Activated CD4-positive, alpha-beta T cell treated with anti-CD3 and anti-CD28 coated beads, Interleukin-2, amount 50 U/mL, for 48 hours (primary cell): ENCODE results near the gene NANS.
"Not testable (repeated sequence)": the region's sequence is repeated elsewhere in the genome, so short reads cannot be mapped to it uniquely, and the experiment has no call there.

Experiments used
- DNase-seq, 2 experiments: peaks; one replicate each; pipeline ENCODE4 v3.0.0-alpha.2; 2020

Gene NANS

DNA sequence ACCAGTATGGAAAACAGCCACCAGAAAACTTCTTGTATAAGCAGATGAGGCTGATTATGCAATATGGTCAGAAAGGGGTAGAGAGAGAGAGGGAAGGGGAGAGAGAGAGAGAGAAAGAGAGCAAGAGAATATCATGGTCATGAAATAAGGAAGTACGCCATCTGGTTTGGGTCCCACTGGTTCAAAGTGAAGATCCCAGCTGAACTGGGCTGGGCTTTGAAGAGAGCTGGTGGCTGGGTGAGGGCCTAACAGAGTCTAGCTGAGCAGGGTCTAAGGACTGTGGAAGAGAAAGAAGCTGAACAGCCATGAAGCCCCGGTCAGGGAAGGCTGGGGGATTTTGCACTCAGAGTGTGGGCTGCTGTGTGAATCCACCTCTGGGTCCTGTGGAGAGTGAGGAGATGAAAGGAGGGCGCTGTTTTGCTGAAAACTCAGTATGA lies 47.9 kb downstream of the NANS start:
- DNase-seq = no peak

- DNase-seq = no peak
These were observed 48.5 kb downstream of the NANS start for GRCh38 chr9:98105006-98105405.

DNA sequence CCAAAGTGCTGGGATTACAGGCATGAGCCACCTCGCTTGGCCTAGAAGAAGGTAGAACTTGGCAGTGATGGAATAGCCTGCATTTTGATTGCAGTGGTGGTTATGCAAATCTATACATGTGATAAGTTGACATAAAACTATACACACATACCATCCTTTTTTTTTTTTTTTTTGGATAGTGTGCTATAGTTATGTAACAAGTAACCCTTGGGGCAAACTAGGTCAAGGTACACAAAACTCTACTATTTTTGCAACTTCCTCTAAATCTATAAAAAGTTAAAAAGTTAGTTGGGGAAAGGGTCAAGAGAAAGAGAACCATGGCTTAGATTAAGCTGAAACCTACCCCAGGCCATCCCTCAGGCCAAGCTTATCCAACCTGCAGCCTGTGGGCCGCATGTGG lies 51.4 kb downstream of the NANS start:
- DNase-seq = no peak

- no peak for DNase-seq
These were observed 52.0 kb downstream of the NANS start for GRCh38 chr9:98108531-98109031.

DNA sequence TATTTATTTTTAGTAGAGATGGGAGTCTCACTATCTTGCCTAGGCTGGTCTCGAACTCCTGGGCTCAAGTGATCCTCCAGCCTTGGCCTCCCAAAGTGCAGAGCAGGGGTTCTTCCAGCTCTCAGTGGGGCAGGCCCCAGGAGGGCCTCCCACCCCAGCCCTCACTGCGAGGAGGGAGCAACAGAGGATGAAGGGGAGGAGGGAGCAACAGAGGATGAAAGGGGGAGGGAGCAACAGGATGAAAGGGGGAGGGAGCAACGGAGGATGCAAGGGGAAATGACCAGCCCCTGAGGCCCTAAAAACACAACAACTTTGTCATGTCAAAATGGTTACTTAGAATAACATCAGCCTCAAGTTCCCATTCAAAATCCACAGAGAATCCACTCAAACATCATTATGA lies 52.5 kb downstream of the NANS start:
- no peak for DNase-seq

GRCh38 chr9:98117097-98117496 lies 60.6 kb downstream of the NANS start:
- not testable (repeated sequence) for DNase-seq

DNA sequence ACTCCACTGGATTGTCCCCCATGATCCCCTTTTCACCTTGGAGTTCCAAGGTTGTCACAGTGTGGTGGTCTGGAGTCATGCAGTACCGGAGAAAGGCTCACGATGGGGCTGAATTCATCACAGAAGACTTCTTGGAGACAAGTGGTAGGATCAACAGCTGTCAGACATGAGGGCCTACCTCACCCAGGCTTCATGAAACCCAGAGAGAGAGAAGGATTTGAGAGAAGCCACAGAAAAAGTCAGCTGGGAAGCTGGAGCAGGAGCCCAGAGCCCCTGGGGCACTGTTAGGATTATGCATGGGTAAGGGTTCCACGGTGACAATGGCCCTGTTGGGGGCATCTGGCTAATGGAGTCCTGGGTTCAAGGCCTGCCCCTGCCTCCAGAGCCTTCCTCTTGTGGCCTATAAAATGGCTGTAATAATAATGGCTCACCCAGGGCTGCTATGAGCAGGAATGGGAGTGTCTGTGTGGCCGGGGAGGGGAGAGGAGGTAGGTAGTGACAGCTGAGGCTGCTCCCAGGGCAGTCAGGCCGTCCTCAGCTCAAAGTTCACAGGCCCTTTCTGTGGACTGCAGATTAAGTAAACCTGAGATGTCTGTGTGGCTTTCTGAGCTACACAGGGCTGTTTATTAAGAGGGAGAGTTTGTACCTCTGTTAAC lies 61.6 kb downstream of the NANS start:
- DNase-seq = peak; percentile 45 to 55

DNA sequence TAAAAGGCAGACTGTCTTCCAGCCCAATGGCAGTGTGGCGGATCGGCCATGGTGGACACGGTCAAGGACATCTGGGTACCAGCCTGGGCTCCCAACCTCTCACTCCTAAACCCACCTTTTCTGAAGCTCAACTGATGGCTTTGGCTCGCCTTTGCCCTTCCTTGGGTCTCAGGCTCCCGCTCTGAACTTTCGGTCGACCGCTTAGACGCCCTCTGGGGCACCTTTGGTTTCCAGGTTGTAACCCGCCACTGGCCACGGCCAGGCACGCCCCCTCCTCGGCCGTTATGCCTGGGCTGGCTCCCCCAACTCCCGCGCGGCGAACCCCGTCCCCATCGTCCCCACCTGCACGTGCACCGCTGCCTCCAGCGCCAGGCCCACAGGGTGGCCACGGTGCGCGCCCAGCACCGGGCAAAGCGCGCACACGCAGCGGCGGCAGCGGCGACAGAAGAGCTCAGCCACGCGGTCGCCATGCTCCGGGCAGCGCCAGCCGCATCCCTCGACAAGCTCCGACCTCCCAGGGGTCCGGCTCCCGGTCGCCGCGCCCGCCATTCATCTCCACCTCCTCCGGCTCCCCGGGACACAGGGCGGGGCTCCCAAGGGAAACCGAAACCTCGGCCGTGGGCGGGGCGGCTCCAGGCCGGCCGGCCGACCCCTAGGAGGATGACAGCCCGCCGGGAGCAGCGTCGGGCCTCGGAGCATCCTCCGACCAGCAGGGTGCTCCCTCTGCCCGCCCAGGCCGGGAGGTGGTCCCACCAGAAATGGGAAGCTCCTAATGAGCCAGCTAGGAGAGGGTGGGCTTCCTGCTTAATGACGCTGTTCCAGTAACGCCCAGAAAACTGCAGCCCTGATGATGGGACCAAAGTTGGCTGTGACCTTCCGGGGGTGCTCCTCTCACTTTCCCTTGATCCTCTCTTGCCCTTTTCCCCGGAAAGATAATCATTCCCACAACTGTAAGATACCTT lies 62.4 kb downstream of the NANS start, which contains the start of gene TRIM14:
TSS of gene TRIM14 (minus strand) at position 583 of the 962 bp plus-strand sequence. CDS start at position 549, 34 bp downstream.
- peak; percentile 70 to 78 for DNase-seq

- DNase-seq = no peak
These were observed 63.9 kb downstream of the NANS start for GRCh38 chr9:98120476-98120875.

- DNase-seq = no peak
These were observed 64.5 kb downstream of the NANS start for GRCh38 chr9:98121058-98121457.

GRCh38 chr9:98124091-98124490 lies 67.6 kb downstream of the NANS start:
- not testable (repeated sequence) for DNase-seq

GRCh38 chr9:98124637-98125426 lies 68.3 kb downstream of the NANS start:
- no peak for DNase-seq

DNA sequence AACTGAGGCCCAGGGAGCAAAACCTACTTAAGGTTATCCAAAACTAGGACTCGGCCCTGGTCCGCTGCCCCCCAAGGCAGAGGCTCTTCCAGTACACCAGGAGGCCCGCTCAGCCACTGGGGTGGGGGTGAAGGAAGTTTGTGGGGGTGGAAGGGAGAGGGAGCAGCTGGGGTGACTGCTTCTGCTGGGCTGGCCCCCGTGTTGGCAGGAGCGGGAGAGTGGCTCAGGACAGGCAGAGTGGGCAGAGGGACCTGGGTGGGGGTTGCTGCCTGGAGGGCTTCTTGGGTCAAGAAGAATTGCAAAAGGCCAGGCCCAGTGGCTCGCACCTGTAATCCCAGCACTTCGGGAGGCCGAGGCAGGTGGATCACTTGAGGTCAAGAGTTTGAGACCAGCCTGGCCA lies 70.7 kb downstream of the NANS start:
- DNase-seq = no peak

DNA sequence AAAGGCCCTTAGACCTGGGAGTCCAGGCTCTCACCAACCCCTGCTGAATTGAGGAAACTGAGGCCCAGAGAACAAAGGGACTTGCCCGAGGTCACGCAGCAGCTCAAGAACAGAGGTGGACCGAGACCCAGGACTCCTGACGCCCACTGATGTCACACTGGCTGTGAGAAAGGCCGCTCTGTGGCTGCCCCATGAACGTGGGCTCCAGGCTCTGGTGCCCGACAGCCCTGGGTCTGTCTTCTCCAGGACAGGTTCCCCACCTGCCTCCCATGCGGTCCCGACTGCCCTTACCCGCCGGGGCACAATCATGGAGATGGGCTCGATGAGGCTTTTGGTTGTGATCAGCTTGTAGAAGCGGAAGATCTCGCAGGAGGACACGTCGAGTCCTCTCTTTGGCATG lies 71.8 kb downstream of the NANS start:
- no peak for DNase-seq

DNA sequence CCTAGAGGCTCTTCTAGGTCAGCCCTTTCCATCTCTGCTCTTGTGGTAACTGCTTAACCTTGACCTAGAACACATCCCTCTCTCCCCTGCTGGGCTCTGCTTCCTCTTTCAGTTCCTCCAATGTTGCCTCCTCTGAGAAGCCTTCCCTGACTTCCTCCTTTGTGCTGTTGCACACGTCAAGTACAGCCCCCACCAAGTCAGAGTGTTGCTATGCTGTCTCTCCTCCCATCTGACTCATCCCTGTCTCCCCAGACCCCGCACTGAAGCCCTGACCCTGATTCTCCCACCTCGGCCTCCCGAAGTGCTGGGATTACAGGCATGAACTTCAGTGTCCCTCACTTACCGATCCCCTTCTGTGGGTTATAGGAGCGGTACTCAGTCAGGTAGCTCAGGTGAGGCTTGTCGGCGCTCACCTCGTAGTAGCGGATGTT lies 72.9 kb downstream of the NANS start:
- DNase-seq = no peak

DNA sequence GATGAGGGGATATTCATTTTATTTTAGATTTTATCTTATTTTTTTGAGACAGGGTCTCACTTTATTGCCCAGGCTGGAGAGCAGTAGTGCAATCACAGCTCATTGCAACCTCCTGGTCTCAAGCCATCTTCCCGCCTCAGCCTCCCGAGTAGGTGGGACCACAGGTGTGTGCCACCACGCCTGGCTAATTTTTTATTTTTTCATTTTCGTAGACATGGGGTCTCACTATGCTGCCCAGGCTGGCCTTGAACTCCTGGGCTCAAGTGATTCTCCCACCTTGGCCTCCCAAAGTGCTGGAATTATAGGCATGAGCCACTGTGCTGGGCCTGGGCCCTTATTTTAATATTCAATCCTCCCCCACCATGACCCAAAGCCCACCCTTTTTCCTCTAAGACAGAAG lies 73.5 kb downstream of the NANS start:
- not testable (repeated sequence) for DNase-seq

DNA sequence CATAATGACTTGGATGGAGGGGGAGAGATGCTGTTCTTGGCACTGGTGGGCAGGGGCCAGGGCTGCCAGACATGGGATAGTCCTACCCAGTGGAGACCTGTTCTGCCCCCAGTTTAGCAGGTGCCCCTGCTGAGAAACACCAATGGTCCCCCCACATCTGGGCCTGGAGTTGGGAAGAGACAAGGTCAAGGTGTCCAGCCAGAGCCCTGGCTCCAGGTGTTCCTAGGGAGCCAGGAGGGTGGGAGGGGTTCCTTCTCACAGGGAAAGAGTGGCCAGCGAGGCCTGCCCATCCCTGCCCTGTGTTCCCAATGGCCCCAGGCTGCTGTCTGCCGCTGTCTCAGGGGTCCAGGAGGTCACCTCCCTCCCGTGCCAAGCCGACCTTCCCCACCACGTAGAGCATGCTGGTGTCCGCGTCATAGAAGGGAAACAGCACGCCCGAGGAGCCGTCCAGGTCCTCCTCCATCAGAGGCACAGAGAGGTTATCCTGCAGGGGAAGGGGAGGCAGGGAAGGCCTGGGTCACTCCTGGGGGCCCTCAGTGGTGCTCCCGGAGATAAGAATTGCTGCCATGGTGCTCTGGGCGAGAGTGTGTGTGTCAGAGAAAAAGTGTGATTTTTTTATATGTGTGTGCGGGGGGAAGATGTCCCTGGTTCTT lies 74.2 kb downstream of the NANS start:
- DNase-seq = no peak

DNA sequence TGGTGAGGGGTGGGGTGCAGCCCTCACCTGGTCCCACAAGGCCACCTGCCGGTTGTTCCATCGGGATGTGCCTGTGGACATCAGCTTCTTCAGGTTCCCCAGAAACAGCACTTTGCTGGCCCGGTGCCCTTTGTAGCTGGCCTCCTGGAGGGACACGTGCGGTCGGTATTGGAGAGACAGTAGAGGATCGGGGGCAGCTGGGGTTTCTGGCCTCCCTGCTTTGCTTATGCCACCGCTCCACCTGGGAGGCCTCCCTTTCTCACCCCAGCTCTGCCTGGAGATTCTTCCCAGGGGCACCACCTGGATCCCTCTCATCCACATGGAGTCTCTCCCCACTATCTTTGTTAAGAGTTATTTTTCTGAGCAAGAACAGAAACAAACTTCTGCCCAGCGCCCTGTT lies 75.6 kb downstream of the NANS start:
- DNase-seq = no peak
